ENCODE measurements around the gene TMEM273. TPM values are rescaled to one million over a fixed set of nuclear protein-coding genes. Genes with fewer than 3 reads are reported as not detected.

Gene TMEM273
- total and polyA plus RNA-seq, 8 donors, result 5.5 to 46.9 (median 7.0) TPM

GRCh38 chr10:49135575-49136313 is 52.4 kb downstream of the TMEM273 start:
- peak in 2 of 4 donors; percentile 65 to 86 for DNase-seq

GRCh38 chr10:49134327-49134726 is 53.9 kb downstream of the TMEM273 start:
- no peak for TF ChIP-seq CTCF (IDR thresholded peaks at IDR 0.05)
- Histone ChIP-seq H3K27ac (no peak overlapping the region), H3K27me3 (no peaks in the 10 kb centered on the region), H3K36me3 (no peaks in the 10 kb centered on the region), H3K9me3 (no peaks in the 10 kb centered on the region), H3K4me1 (peaks cover 1 to 4% of the 10 kb centered on the region in 2 donors), H3K4me3 (no peak overlapping the region)
- no peak for ATAC-seq
- no peak for DNase-seq
- intact Hi-C loops (cut with DNase I), result no loop called here

More at GRCh38 chr10:49135575-49136313, 52.4 kb downstream of the TMEM273 start:
- peak; percentile 21 for ATAC-seq
- no peaks in the 10 kb centered on the region for H3K36me3 ChIP-seq
- no peaks in the 10 kb centered on the region for H3K9me3 ChIP-seq
- H3K4me3 ChIP-seq, result no peak overlapping the region
- TF ChIP-seq CTCF (IDR thresholded peaks at IDR 0.05), result no peak
- intact Hi-C loops (cut with DNase I), result no loop called here
- peaks cover 7 to 9% of the 10 kb centered on the region in 2 donors for H3K4me1 ChIP-seq
- no peaks in the 10 kb centered on the region for H3K27me3 ChIP-seq
- peak overlapping the region in 1 of 2 donors; percentile 53 for H3K27ac ChIP-seq

GRCh38 chr10:49133706-49134248 is 54.4 kb downstream of the TMEM273 start, which contains the start of gene FAM170B:
Gene FAM170B, minus strand, starts transcription at chr10:49134021. Its CDS starts 103 bp downstream, at chr10:49133918.
- no peak within 1 kb of the TSS for H3K4me3 ChIP-seq
- no peaks in the 10 kb centered on the region for H3K4me1 ChIP-seq
- no peaks in the 10 kb centered on the region for H3K27me3 ChIP-seq
- no peak for ATAC-seq
- DNase-seq, result no peak
- TF ChIP-seq CTCF (IDR thresholded peaks at IDR 0.05), result no peak
- intact Hi-C loops (cut with DNase I), result no loop called here
- H3K9me3 ChIP-seq, result no peaks in the 10 kb centered on the region
- no peaks in the 10 kb centered on the region for H3K36me3 ChIP-seq
- no peak within 1 kb of the TSS for H3K27ac ChIP-seq

- intact Hi-C loops (cut with DNase I), result no loop called here
- Histone ChIP-seq H3K36me3 (no peaks in the 10 kb centered on the region), H3K4me3 (no peak overlapping the region), H3K27ac (no peak overlapping the region), H3K4me1 (no peaks in the 10 kb centered on the region), H3K9me3 (no peaks in the 10 kb centered on the region), H3K27me3 (no peaks in the 10 kb centered on the region)
- no peak for TF ChIP-seq CTCF (IDR thresholded peaks at IDR 0.05)
- no peak for DNase-seq
- no peak for ATAC-seq
Measured at GRCh38 chr10:49132362-49132737, 55.8 kb downstream of the TMEM273 start.

GRCh38 chr10:49131507-49132361 is 56.5 kb downstream of the TMEM273 start:
- no peak for TF ChIP-seq CTCF (IDR thresholded peaks at IDR 0.05)
- no peaks in the 10 kb centered on the region for H3K9me3 ChIP-seq
- DNase-seq, result peak in 2 of 4 donors; percentile 56 to 75
- no peaks in the 10 kb centered on the region for H3K4me1 ChIP-seq
- no peaks in the 10 kb centered on the region for H3K36me3 ChIP-seq
- H3K27ac ChIP-seq, result no peak overlapping the region
- H3K27me3 ChIP-seq, result no peaks in the 10 kb centered on the region
- ATAC-seq, result peak; percentile 36
- intact Hi-C loops (cut with DNase I), result no loop called here
- no peak overlapping the region for H3K4me3 ChIP-seq

Data from left lung (tissue), 10 donors.